ENCODE results near the gene CACNA1B. TPM values are rescaled to one million over a fixed set of nuclear protein-coding genes. Genes with fewer than 3 reads are reported as not detected.
A peak's percentile ranks its signal among the peaks of the same experiment; 100 is the strongest.

CACNA1B gene
- total RNA-seq, 1 experiment from 2014 or later: 1.7 TPM

DNA sequence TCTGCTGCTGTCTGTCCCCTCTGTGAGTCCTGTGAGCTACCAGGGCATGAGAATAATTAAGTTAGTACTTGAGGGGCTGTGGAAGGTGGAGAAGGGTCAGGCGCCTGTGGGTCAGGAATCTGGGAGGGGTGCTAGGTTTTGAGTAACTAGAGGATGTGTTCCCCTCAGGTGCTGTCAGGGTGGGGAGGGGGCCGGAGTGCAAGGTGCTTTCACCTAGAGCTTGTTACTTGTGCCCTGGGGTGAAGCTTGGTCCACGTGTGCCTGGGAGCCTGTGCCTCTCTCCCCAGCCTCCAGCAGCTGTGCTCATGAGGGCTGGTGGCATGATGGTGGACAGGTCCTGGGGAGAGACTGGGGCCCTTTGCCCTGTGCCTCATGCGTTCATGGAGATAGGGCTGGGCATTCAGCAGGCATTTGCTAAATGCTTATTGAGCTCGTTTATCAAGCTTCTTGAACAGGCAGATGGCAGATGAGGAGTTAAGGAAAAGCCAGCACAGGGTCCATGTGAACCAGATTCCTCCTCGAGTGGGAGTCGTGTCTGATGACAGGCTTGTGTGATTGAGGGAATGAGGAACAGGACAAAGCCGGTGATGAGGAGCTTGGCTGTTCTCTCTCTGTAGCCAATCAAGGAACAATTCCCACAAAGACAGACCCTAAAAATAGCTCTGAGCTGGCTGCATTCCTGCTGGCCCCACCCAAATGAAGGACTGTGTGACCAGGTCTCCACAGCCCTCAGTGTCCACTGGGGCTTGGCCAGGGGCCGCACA lies 40.9 kb downstream of the CACNA1B start:
- ChIA-PET RAD21 (ENCODE audit: low non-redundant PET in 1 of 2, low total read pairs in 2 of 2, uncharacterized antibody in 2 of 2, unreplicated experiment in 2 of 2) (no interaction called here), CTCF (no interaction called here), POLR2A (no interaction called here)
- no peaks in the 10 kb centered on the region for H3K9me2 ChIP-seq (ENCODE audit: insufficient read depth)
- no peak for TF ChIP-seq CBX3 (IDR thresholded peaks at IDR 0.05; ENCODE audit: low read depth)
- TF ChIP-seq, protein P1, sequence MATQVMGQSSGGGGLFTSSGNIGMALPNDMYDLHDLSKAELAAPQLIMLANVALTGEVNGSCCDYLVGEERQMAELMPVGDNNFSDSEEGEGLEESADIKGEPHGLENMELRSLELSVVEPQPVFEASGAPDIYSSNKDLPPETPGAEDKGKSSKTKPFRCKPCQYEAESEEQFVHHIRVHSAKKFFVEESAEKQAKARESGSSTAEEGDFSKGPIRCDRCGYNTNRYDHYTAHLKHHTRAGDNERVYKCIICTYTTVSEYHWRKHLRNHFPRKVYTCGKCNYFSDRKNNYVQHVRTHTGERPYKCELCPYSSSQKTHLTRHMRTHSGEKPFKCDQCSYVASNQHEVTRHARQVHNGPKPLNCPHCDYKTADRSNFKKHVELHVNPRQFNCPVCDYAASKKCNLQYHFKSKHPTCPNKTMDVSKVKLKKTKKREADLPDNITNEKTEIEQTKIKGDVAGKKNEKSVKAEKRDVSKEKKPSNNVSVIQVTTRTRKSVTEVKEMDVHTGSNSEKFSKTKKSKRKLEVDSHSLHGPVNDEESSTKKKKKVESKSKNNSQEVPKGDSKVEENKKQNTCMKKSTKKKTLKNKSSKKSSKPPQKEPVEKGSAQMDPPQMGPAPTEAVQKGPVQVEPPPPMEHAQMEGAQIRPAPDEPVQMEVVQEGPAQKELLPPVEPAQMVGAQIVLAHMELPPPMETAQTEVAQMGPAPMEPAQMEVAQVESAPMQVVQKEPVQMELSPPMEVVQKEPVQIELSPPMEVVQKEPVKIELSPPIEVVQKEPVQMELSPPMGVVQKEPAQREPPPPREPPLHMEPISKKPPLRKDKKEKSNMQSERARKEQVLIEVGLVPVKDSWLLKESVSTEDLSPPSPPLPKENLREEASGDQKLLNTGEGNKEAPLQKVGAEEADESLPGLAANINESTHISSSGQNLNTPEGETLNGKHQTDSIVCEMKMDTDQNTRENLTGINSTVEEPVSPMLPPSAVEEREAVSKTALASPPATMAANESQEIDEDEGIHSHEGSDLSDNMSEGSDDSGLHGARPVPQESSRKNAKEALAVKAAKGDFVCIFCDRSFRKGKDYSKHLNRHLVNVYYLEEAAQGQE (IDR thresholded peaks at IDR 0.05; ENCODE audit: low read depth): no peak
- no peak for TF ChIP-seq FOSL1 (IDR thresholded peaks at IDR 0.05; ENCODE audit: low read depth)
- no peak for TF ChIP-seq YY1 (IDR thresholded peaks at IDR 0.05; ENCODE audit: extremely low read depth, insufficient replicate concordance, low read depth, low read length)
- TF ChIP-seq POLR2A (IDR thresholded peaks at IDR 0.05; ENCODE audit: borderline replicate concordance, extremely low read depth, insufficient read depth, insufficient read length): no peak
- peak overlapping the region; percentile 33; the same call in 1 of the 2 replicates for H3K4me2 ChIP-seq (ENCODE audit: low read length)
- no peaks in the 10 kb centered on the region for H3K27me3 ChIP-seq (ENCODE audit: insufficient read depth, low read length)
- H3K4me3 ChIP-seq (replicated peaks in 1 of 2; ENCODE audit: low read depth in 1 of 2, low read length in 2 of 2): no peak overlapping the region
- H2AFZ ChIP-seq (ENCODE audit: low read depth, low read length, poor library complexity, severe bottlenecking): no peak overlapping the region
- H3K9ac ChIP-seq (ENCODE audit: low read length): no peak overlapping the region
- DNase-seq (ENCODE audit: low read depth, low spot score): no peak
- BruUV-seq (replicated peaks): no TSS peak
- H3K79me2 ChIP-seq (ENCODE audit: insufficient read depth, low read length): no peaks in the 10 kb centered on the region
- H3K9me3 ChIP-seq (ENCODE audit: control insufficient read depth in 1 of 2, insufficient read depth in 1 of 2, low read depth in 1 of 2, low read length in 2 of 2): no peaks in the 10 kb centered on the region
- peaks cover 0 to 8% of the 10 kb centered on the region in 2 experiments; a peak in 2 of 4 replicates for H3K4me1 ChIP-seq (ENCODE audit: control insufficient read depth in 1 of 2, insufficient read depth in 2 of 2, low read length in 2 of 2)
- no peak for ATAC-seq
- intact Hi-C loops (cut with micrococcal nuclease): loop anchor here (10.0 kb wide), 1 partner anchor 56 kb away; no protein-coding TSS in a partner anchor
- H3K36me3 ChIP-seq (ENCODE audit: control insufficient read depth in 1 of 2, insufficient read depth in 2 of 2, low read length in 2 of 2): no peaks in the 10 kb centered on the region
- no peaks in the 10 kb centered on the region for H4K20me1 ChIP-seq (ENCODE audit: insufficient read depth)
- no peak overlapping the region for H3K27ac ChIP-seq (ENCODE audit: low read depth, low read length)
